HepG2 (cell line): Measurements from ENCODE around the gene CCT6A. TPM values are rescaled to one million over a fixed set of nuclear protein-coding genes. Genes with fewer than 3 reads are reported as not detected.

Experiments used
- ATAD3A ChIP-seq: sonication (generic); formaldehyde crosslinking; IDR thresholded peaks from 2 replicates; pipeline ENCODE4 v1.4.0; 2020; ENCODE audit warnings: missing genetic modification reagents
- CBX5 ChIP-seq: sonication (generic); formaldehyde crosslinking; IDR thresholded peaks from 2 replicates; pipeline ENCODE4 v1.4.0; 2020; ENCODE audit warnings: missing genetic modification reagents, borderline replicate concordance
- HDAC2 ChIP-seq: sonication (generic); formaldehyde crosslinking; IDR thresholded peaks from 2 replicates; pipeline ENCODE4 v1.4.0; 2020; ENCODE audit warnings: missing genetic modification reagents
- HNF4A ChIP-seq: sonication (generic); formaldehyde crosslinking; IDR thresholded peaks from 2 replicates; pipeline ENCODE4 v1.4.0; 2020; ENCODE audit warnings: missing genetic modification reagents
- HNRNPK ChIP-seq: fragments of 200-400 bp; formaldehyde crosslinking; IDR thresholded peaks from 2 replicates; pipeline ENCODE4 v1.6.1; 2018; ENCODE audit warnings: low read length, low read depth, moderate library complexity, mild to moderate bottlenecking; ENCODE audit not compliant: poor library complexity, severe bottlenecking
- KLF13 ChIP-seq: sonication (generic); formaldehyde crosslinking; IDR thresholded peaks from 2 replicates; pipeline ENCODE4 v1.4.0; 2020; ENCODE audit warnings: mild to moderate bottlenecking, missing genetic modification reagents
- NFIC ChIP-seq: IDR thresholded peaks from 2 replicates; pipeline ENCODE4 v1.6.1; 2012; ENCODE audit warnings: mild to moderate bottlenecking, low read length, inconsistent platforms
- NR2F6 ChIP-seq, 2 experiments: IDR thresholded peaks; 2 replicates each; pipeline ENCODE4 v1.6.1; 2016; ENCODE audit warnings: antibody characterized with exemption in 1 of 2, mild to moderate bottlenecking in 1 of 2
- RARG ChIP-seq: sonication (generic); formaldehyde crosslinking; IDR thresholded peaks from 2 replicates; pipeline ENCODE4 v1.4.0; 2020; ENCODE audit warnings: low read depth, mild to moderate bottlenecking, missing genetic modification reagents
- SATB2 ChIP-seq: sonication (generic); formaldehyde crosslinking; IDR thresholded peaks from 2 replicates; pipeline ENCODE4 v1.5.0; 2020; ENCODE audit warnings: missing genetic modification reagents
- SMAD1 ChIP-seq: sonication (generic); formaldehyde crosslinking; IDR thresholded peaks from 2 replicates; pipeline ENCODE4 v1.4.0; 2020; ENCODE audit warnings: missing genetic modification reagents, low read depth, mild to moderate bottlenecking, borderline replicate concordance
- SSRP1 ChIP-seq: IDR thresholded peaks from 2 replicates; pipeline ENCODE4 v1.6.1; 2016; ENCODE audit warnings: control low read depth
- THAP11 ChIP-seq: IDR thresholded peaks from 2 replicates; pipeline ENCODE4 v1.6.1; 2016; ENCODE audit warnings: missing biosample characterization, missing genetic modification reagents
- ZFYVE20 ChIP-seq: sonication (generic); formaldehyde crosslinking; IDR thresholded peaks from 2 replicates; pipeline ENCODE4 v1.8.0; 2023; ENCODE audit warnings: low read depth, mild to moderate bottlenecking, moderate library complexity, missing genetic modification reagents, borderline replicate concordance
- ZNF446 ChIP-seq: sonication (generic); formaldehyde crosslinking; IDR thresholded peaks from 2 replicates; pipeline ENCODE4 v1.5.0; 2020; ENCODE audit warnings: mild to moderate bottlenecking, missing genetic modification reagents
- ZNF672 ChIP-seq: sonication (generic); formaldehyde crosslinking; IDR thresholded peaks from 2 replicates; pipeline ENCODE4 v1.8.1; 2022; ENCODE audit warnings: missing genetic modification reagents
- ZSCAN9 ChIP-seq: IDR thresholded peaks from 2 replicates; pipeline ENCODE4 v1.6.1; 2016; ENCODE audit warnings: borderline replicate concordance
- polyA plus RNA-seq, 8 experiments: library from polyadenylated mRNA; depleted of rRNA in 3 of 8; stranded (reverse) in 7 of 8; unstranded in 1 of 8; fragments of >200 nt; fragmentation: Illumina TruSeq in 4 of 8; extraction: Trizol in 4 of 8; gene quantifications; 2 replicates each; pipeline versions ENCODE4 v1.2.1 to v1.2.3, GENCODE V29; 2011 to 2016; ENCODE audit warnings: low read depth in 4 of 8, missing spikeins in 1 of 8, mixed read lengths in 1 of 8; ENCODE audit not compliant: insufficient read depth in 1 of 8
- total RNA-seq, 5 experiments: library from RNA; depleted of rRNA; stranded (reverse); fragments of >200 nt; fragmentation: Illumina TruSeq; extraction: Trizol; gene quantifications; 2 replicates each; pipeline ENCODE4 v1.2.3, GENCODE V29; 2016; ENCODE audit warnings: low read depth in 1 of 5
- TF ChIP-seq, protein P1 (sequence below): sonication (generic); formaldehyde crosslinking; IDR thresholded peaks from 2 replicates; pipeline ENCODE4 v1.4.0; 2020; ENCODE audit warnings: low read depth, mild to moderate bottlenecking, missing genetic modification reagents
- TF ChIP-seq, protein P2 (sequence below): sonication (generic); formaldehyde crosslinking; IDR thresholded peaks from 2 replicates; pipeline ENCODE4 v1.5.1; 2020; ENCODE audit warnings: missing genetic modification reagents, mild to moderate bottlenecking, borderline replicate concordance
- TF ChIP-seq, protein P3 (sequence below): sonication (generic); formaldehyde crosslinking; conservative IDR thresholded peaks from 2 replicates; pipeline ENCODE4 v1.4.0; 2020; ENCODE audit warnings: missing genetic modification reagents
- TF ChIP-seq, protein P4 (sequence below): sonication (generic); formaldehyde crosslinking; IDR thresholded peaks from 2 replicates; pipeline ENCODE4 v1.4.0; 2020; ENCODE audit warnings: low read depth, missing genetic modification reagents

Gene CCT6A
- total and polyA plus RNA-seq, 2 of the 13 experiments (the other 11 are each of a cell fraction or from before 2014, with no cell fraction given) = 219 to 292 TPM

DNA sequence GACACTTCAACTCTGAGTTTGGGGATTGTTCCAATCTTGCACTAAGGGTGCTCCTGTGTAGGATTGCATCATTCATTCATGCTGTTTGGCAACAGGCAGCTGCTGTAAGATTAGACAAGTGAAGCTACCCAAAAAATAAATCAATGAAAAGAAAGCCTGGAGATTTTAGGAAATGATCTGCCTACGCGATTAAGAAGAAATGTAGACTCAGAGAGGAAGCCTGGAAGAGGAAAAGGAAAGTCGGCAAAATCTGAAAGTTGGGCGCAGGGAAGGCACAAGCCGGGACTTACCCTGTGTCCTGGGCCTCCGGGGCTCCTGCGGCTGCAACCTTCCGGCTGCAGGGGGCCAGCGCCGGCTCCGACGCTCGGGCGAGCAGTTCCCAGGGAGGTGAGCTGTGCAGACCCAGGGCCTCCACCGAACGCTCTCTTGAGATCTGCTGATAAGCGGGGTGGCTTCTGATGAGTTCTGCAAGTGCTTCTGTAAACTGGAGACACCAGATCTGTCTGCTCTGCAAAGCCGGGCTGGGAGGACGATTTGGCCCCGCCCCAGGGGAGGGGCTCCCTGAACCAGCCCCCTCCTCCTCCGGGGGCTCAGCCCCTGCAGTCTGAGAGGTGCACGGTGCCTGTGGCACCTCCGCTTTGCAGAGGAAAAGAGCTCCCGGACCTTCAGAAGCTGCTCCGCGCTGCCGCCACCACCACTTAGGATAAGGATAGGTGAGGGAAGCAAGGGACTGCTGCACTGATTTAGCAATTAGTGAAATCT lies 17.7 kb upstream of the CCT6A start (continued):
- TF ChIP-seq SATB2 (CRISPR knock-in tag) (no peak), NR2F6 (IDR thresholded peaks at IDR 0.05) (0 out of 2 replicates have a peak, but pooled peaks have one; percentile 6), NR2F6 (CRISPR knock-in tag; IDR thresholded peaks at IDR 0.05) (peak; percentile 15; the same call in 1 of the 2 replicates), ZNF672 (CRISPR knock-in tag) (no peak), RARG (CRISPR knock-in tag) (no peak), KLF13 (no peak), ATAD3A (no peak), ZSCAN9 (CRISPR knock-in tag) (peak; percentile 42; the same call in 1 of the 2 replicates), HNRNPK (no peak), ZNF446 (CRISPR knock-in tag) (no peak), THAP11 (CRISPR knock-in tag) (no peak; the same call in 1 of the 2 replicates), NFIC (no peak), CBX5 (CRISPR knock-in tag) (no peak; the same call in 1 of the 2 replicates), SSRP1 (CRISPR knock-in tag) (no peak), HDAC2 (CRISPR knock-in tag) (peak; percentile 36; the same call in 1 of the 2 replicates), HNF4A (no peak; the same call in 1 of the 2 replicates), SMAD1 (CRISPR knock-in tag) (no peak; the same call in 1 of the 2 replicates), ZFYVE20 (CRISPR knock-in tag) (no peak)
- TF ChIP-seq, protein P1, sequence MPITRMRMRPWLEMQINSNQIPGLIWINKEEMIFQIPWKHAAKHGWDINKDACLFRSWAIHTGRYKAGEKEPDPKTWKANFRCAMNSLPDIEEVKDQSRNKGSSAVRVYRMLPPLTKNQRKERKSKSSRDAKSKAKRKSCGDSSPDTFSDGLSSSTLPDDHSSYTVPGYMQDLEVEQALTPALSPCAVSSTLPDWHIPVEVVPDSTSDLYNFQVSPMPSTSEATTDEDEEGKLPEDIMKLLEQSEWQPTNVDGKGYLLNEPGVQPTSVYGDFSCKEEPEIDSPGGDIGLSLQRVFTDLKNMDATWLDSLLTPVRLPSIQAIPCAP (CRISPR knock-in tag) = no peak
- TF ChIP-seq, protein P2, sequence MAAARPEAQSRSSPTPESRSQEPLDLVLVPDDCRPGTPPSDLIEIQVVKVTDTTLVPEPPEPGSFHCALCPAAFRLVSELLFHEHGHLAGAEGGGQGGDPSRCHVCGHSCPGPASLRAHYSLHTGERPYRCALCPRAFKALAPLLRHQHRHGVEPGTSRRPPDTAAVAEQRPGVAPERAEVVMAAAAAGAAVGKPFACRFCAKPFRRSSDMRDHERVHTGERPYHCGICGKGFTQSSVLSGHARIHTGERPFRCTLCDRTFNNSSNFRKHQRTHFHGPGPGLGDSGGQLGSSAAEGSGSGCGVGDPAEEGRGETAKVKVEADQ (CRISPR knock-in tag) = no peak
- TF ChIP-seq, protein P3, sequence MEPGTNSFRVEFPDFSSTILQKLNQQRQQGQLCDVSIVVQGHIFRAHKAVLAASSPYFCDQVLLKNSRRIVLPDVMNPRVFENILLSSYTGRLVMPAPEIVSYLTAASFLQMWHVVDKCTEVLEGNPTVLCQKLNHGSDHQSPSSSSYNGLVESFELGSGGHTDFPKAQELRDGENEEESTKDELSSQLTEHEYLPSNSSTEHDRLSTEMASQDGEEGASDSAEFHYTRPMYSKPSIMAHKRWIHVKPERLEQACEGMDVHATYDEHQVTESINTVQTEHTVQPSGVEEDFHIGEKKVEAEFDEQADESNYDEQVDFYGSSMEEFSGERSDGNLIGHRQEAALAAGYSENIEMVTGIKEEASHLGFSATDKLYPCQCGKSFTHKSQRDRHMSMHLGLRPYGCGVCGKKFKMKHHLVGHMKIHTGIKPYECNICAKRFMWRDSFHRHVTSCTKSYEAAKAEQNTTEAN (CRISPR knock-in tag) = no peak
- TF ChIP-seq, protein P4, sequence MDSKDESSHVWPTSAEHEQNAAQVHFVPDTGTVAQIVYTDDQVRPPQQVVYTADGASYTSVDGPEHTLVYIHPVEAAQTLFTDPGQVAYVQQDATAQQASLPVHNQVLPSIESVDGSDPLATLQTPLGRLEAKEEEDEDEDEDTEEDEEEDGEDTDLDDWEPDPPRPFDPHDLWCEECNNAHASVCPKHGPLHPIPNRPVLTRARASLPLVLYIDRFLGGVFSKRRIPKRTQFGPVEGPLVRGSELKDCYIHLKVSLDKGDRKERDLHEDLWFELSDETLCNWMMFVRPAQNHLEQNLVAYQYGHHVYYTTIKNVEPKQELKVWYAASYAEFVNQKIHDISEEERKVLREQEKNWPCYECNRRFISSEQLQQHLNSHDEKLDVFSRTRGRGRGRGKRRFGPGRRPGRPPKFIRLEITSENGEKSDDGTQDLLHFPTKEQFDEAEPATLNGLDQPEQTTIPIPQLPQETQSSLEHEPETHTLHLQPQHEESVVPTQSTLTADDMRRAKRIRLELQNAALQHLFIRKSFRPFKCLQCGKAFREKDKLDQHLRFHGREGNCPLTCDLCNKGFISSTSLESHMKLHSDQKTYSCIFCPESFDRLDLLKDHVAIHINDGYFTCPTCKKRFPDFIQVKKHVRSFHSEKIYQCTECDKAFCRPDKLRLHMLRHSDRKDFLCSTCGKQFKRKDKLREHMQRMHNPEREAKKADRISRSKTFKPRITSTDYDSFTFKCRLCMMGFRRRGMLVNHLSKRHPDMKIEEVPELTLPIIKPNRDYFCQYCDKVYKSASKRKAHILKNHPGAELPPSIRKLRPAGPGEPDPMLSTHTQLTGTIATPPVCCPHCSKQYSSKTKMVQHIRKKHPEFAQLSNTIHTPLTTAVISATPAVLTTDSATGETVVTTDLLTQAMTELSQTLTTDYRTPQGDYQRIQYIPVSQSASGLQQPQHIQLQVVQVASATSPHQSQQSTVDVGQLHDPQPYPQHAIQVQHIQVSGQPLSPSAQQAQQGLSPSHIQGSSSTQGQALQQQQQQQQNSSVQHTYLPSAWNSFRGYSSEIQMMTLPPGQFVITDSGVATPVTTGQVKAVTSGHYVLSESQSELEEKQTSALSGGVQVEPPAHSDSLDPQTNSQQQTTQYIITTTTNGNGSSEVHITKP = no peak
